HT1080 (cell line): ENCODE data around the gene CEACAM3. TPM values are rescaled to one million over a fixed set of nuclear protein-coding genes. Genes with fewer than 3 reads are reported as not detected.

Experiments used
- DNase-seq: peaks from one replicate; pipeline ENCODE4 v3.0.0-alpha.2; 2015; ENCODE audit warnings: low read depth
- total RNA-seq: library from RNA; depleted of rRNA; stranded (reverse); fragments of >200 nt; shearing (Covaris generic); gene quantifications from 2 replicates; pipeline ENCODE4 v1.2.3, GENCODE V29; 2014

The CEACAM3 gene
- total RNA-seq, 1 experiment from 2014 or later: not detected

DNA sequence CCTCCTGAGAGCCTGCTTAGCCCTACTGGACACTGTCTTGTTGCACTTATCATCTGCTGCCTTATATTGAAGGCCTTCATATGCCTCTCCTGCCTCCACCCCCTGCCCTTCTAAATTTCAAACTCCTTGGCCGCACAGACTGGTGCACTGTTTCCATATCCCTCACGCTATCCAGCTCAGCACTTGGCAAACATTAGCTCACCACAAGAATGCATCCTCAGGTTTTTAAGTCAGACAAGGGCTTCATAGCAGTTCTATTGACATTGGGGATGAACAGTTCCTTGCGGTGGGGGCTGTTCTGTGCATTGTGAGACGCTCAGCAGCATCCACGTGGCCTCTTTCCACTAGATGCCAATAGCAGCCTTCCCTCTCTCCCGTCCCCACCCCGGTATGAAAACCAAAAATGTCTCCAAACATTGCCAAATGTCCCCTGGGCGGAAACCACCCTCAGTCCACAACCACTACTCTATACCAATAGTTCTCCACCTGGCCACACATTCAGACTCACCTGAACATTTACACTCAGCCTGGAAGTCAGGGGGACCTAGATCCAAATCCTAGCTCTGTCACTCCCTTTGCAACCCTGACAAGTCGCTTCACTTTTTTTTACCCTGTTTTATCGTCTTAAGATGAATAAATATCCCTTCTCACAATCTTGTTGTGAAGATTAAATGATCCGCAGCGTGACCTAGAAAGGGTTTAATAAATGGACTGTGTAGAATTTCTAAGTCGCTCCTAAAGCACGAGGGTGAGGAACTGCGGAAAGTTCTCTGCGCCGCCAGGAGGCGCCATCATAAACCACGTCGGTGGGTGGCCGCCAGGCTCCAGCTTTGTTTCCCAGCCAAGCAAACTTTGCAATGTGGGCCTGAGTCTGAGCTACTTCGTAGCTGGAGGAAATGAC, 3.6 kb upstream of the CEACAM3 start:
- peak; percentile 48 for DNase-seq

GRCh38 chr19:41793414-41793727, 3.0 kb upstream of the CEACAM3 start:
- DNase-seq: no peak

- peak; percentile 20 for DNase-seq
Observed at GRCh38 chr19:41795031-41795461, 1.3 kb upstream of the CEACAM3 start.

DNA sequence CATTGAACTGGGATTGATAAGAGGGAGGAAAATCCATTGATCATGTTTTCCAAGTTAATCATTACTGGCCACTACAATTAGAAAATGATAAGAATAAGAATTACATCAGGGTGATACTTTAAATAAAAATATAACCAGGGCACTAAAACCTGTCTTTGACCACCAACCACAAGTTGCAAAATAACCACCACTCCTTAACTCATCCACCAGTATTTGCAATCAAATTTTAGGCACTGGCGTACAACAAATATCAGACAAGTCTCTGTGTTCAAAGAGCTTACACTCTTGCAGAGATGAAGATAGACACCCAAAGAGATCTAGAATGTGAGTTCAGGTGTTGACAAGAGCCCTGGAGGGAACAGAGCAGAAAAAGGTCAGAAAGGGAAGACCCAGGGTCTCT, 514 bp downstream of the CEACAM3 start:
- DNase-seq: no peak

- no peak for DNase-seq
Observed at GRCh38 chr19:41799444-41800000, 3.1 kb downstream of the CEACAM3 start.

- DNase-seq: no peak
Observed at GRCh38 chr19:41801031-41801430, 4.6 kb downstream of the CEACAM3 start.

GRCh38 chr19:41801792-41802211, 5.4 kb downstream of the CEACAM3 start:
- DNase-seq: no peak

DNA sequence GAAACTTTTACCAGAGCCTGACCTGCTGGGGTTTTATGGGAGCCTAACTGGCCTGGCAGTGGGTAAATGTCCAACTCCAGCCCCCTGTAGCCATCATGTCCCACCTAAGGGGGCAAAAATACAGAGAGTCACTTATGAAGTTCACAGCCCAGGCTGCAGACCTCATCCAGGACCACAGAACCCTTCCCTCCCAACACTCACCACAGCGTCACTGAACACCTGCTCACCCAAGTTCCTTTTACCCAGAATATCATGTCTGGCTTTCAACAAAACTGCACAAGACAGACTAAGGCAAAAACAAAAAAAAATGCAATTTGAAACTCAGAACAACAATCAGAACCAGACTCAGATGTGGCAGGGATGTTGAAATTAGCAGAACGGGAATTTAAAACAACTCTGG, 6.4 kb downstream of the CEACAM3 start:
- no peak for DNase-seq

GRCh38 chr19:41804336-41804735, 7.9 kb downstream of the CEACAM3 start:
- DNase-seq: no peak

- DNase-seq: no peak
Observed at GRCh38 chr19:41807176-41807575, 10.8 kb downstream of the CEACAM3 start.

GRCh38 chr19:41808663-41809566, 12.5 kb downstream of the CEACAM3 start:
- no peak for DNase-seq

- DNase-seq: no peak
Observed at GRCh38 chr19:41810301-41810700, 13.9 kb downstream of the CEACAM3 start.

- DNase-seq: no peak
Observed at GRCh38 chr19:41811036-41811435, 14.6 kb downstream of the CEACAM3 start.

- no peak for DNase-seq
Observed at GRCh38 chr19:41811981-41812380, 15.6 kb downstream of the CEACAM3 start.

DNA sequence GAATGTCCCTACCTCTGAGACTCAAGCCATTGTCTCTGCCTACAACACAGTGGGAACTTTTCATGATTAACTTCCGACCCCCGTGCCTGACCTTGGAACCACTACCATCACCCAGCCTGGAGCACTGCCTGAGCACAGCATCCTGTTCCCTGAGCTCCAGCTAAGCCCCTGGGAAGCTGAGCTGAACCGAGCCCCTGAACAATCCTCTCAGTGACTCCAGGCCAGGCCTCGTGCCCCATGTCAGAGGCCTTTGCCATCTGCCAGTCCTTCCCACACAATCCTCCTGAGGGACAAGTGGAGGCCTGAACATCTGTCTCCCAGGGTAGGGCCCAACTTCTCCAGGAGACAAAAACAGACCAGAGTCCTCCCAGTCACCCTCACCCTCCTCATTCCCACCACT, 17.5 kb downstream of the CEACAM3 start:
- no peak for DNase-seq

DNA sequence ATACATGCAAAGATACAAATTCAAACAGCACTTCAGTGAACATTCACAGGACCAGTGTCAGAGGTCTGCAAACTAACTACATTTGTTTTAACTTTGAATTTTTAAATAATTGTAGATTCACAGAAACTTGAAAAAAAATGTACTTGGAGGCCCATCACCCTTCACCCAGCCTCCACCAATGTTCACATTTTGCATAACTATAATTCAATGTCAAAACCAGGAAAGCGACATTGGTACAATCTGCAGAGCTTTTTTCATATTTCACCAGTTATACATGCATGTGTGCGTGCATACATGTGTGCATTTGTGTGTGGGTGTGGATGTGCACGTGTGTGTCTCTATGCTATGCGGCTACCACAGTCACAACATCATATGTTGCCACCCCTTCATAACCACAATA, 18.9 kb downstream of the CEACAM3 start:
- no peak for DNase-seq

- no peak for DNase-seq
Observed at GRCh38 chr19:41816761-41817160, 20.4 kb downstream of the CEACAM3 start.

- peak; percentile 44 for DNase-seq
Observed at GRCh38 chr19:41821003-41821735, 24.8 kb downstream of the CEACAM3 start.

DNA sequence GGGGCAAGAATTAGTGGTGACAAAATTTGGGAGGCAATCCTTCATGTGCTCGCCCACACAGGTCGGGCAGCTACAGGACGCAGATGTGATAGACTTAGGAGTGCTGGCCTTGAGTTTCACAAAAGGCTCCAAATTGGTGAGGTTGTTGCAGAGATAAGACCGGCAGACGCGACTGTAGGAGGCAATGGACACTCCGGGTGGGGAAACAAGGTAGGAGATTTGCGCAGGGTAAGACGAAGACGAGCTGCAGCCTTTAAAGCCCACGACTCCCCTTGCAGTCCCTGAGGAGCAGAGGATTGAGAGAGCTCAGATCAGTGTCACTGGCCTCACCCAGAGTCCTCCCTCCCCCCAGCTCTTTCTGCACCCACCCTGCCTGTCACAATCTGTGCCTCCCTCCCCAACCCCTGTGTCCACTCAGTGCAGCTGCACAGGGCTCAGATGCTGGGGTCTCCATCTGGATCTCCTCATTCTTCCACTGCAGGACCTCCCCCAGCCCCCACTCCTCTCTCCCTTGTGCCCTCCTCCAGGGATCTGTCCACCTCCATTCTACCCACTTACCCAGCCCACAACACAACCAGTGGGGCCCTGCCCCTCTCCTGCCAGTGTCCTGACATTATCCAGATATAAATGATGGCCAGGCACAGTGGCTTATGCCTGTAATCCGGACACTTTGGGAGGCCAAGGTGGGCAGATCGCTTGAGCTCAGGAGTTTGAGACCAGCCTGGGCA, 41.8 kb downstream of the CEACAM3 start:
- DNase-seq: no peak

DNA sequence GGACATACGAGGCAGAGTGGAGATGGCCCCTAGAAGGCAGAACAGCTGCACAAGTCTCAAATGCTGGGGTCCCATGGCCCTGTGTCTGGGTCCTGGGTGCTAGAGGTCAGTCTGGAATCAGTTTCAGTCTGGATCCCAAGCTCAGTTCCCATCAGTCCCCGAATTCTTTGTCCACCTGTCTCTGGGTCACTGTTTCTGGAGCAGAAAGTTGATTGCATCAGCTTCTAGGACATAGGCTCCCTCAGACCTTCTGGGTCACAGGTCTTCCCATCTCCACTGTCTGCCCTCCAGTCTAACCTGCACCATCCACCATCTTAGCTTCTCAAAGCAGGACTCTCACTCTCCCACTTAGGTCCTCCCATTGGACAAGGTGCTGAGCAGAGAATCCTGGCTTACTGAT, 42.8 kb downstream of the CEACAM3 start:
- DNase-seq: no peak

- DNase-seq: no peak
Observed at GRCh38 chr19:41843371-41843770, 47.0 kb downstream of the CEACAM3 start.
